HepG2 (cell line): Measurements from ENCODE around the gene LCN12. TPM values are rescaled to one million over a fixed set of nuclear protein-coding genes. Genes with fewer than 3 reads are reported as not detected.

Experiments used
- ATF1 ChIP-seq: IDR thresholded peaks from 2 replicates; pipeline ENCODE4 v1.6.1; 2016; ENCODE audit warnings: mild to moderate bottlenecking, control low read depth
- FLYWCH1 ChIP-seq: sonication (generic); formaldehyde crosslinking; IDR thresholded peaks from 2 replicates; pipeline ENCODE4 v1.8.1; 2023; ENCODE audit warnings: mild to moderate bottlenecking, missing genetic modification reagents
- HMGA1 ChIP-seq: sonication (generic); formaldehyde crosslinking; conservative IDR thresholded peaks from 2 replicates; pipeline ENCODE4 v1.4.0; 2020; ENCODE audit warnings: missing genetic modification reagents
- HNRNPL ChIP-seq: fragments of 200-400 bp; formaldehyde crosslinking; IDR thresholded peaks from 2 replicates; pipeline ENCODE4 v1.6.1; 2017; ENCODE audit warnings: mild to moderate bottlenecking, low read depth, low read length
- KDM2A ChIP-seq: sonication (generic); formaldehyde crosslinking; IDR thresholded peaks from 2 replicates; pipeline ENCODE4 v1.4.0; 2020; ENCODE audit warnings: low read depth, missing genetic modification reagents, borderline replicate concordance
- MEF2D ChIP-seq: sonication (generic); formaldehyde crosslinking; IDR thresholded peaks from 2 replicates; pipeline ENCODE4 v1.5.1; 2020; ENCODE audit warnings: mild to moderate bottlenecking, missing genetic modification reagents
- NCOA2 ChIP-seq: sonication (generic); formaldehyde crosslinking; IDR thresholded peaks from 2 replicates; pipeline ENCODE4 v1.8.0; 2022; ENCODE audit warnings: inconsistent platforms
- NKX3-1 ChIP-seq: sonication (generic); formaldehyde crosslinking; IDR thresholded peaks from 2 replicates; pipeline ENCODE4 v1.5.0; 2020; ENCODE audit warnings: missing genetic modification reagents
- NR0B2 ChIP-seq: sonication (generic); formaldehyde crosslinking; IDR thresholded peaks from 2 replicates; pipeline ENCODE4 v1.4.0; 2020; ENCODE audit warnings: mild to moderate bottlenecking, missing genetic modification reagents
- PATZ1 ChIP-seq: sonication (generic); formaldehyde crosslinking; IDR thresholded peaks from 2 replicates; pipeline ENCODE4 v1.4.0; 2020; ENCODE audit warnings: missing genetic modification reagents
- SIN3B ChIP-seq: fragments of 150-350 bp; IDR thresholded peaks from 2 replicates; pipeline ENCODE4 v1.6.1; 2014; ENCODE audit warnings: low read length
- SP1 ChIP-seq, 2 experiments: fragments of 450-650 bp in 1 of 2; sonication (generic) in 1 of 2; formaldehyde crosslinking in 1 of 2; IDR thresholded peaks; 2 replicates each; pipeline versions ENCODE4 v1.4.0 to v1.6.1; 2016 to 2020; ENCODE audit warnings: missing genetic modification reagents in 1 of 2
- TCF7L2 ChIP-seq: IDR thresholded peaks from 2 replicates; pipeline ENCODE4 v1.6.1; 2011; ENCODE audit warnings: mild to moderate bottlenecking, low read depth, low read length, moderate library complexity
- ZBTB33 ChIP-seq: sonication (generic); formaldehyde crosslinking; IDR thresholded peaks from 2 replicates; pipeline ENCODE4 v1.4.0; 2020; ENCODE audit warnings: missing genetic modification reagents
- ZBTB7A ChIP-seq: sonication (generic); formaldehyde crosslinking; IDR thresholded peaks from 2 replicates; pipeline ENCODE4 v1.8.0; 2022; ENCODE audit warnings: mild to moderate bottlenecking, missing genetic modification reagents
- ZNF264 ChIP-seq: sonication (generic); formaldehyde crosslinking; IDR thresholded peaks from 2 replicates; pipeline ENCODE4 v1.4.0; 2020; ENCODE audit warnings: missing genetic modification reagents
- ZNF3 ChIP-seq: IDR thresholded peaks from 2 replicates; pipeline ENCODE4 v1.7.0; 2017; ENCODE audit warnings: inconsistent platforms
- ZNF350 ChIP-seq: sonication (generic); formaldehyde crosslinking; IDR thresholded peaks from 2 replicates; pipeline ENCODE4 v1.4.0; 2020; ENCODE audit warnings: mild to moderate bottlenecking, low read depth, missing genetic modification reagents, borderline replicate concordance
- ZNF414 ChIP-seq: sonication (generic); formaldehyde crosslinking; IDR thresholded peaks from 2 replicates; pipeline ENCODE4 v1.5.0; 2020; ENCODE audit warnings: missing genetic modification reagents
- ZNF510 ChIP-seq: sonication (generic); formaldehyde crosslinking; IDR thresholded peaks from 2 replicates; pipeline ENCODE4 v1.4.0; 2020; ENCODE audit warnings: low read depth, mild to moderate bottlenecking, missing genetic modification reagents
- ZNF547 ChIP-seq: sonication (generic); formaldehyde crosslinking; IDR thresholded peaks from 2 replicates; pipeline ENCODE4 v1.5.1; 2020; ENCODE audit warnings: mild to moderate bottlenecking, missing genetic modification reagents
- ZNF562 ChIP-seq: sonication (generic); formaldehyde crosslinking; IDR thresholded peaks from 2 replicates; pipeline ENCODE4 v1.8.0; 2022; ENCODE audit warnings: missing genetic modification reagents, borderline replicate concordance
- ZNF597 ChIP-seq: sonication (generic); formaldehyde crosslinking; IDR thresholded peaks from 2 replicates; pipeline ENCODE4 v1.5.0; 2020; ENCODE audit warnings: missing genetic modification reagents
- ZNF768 ChIP-seq: sonication (generic); formaldehyde crosslinking; IDR thresholded peaks from 2 replicates; pipeline ENCODE4 v1.4.0; 2020; ENCODE audit warnings: missing genetic modification reagents
- ZNF773 ChIP-seq: sonication (generic); formaldehyde crosslinking; IDR thresholded peaks from 2 replicates; pipeline ENCODE4 v1.4.0; 2020; ENCODE audit warnings: missing genetic modification reagents, borderline replicate concordance
- polyA plus RNA-seq, 8 experiments: library from polyadenylated mRNA; depleted of rRNA in 3 of 8; stranded (reverse) in 7 of 8; unstranded in 1 of 8; fragments of >200 nt; fragmentation: Illumina TruSeq in 4 of 8; extraction: Trizol in 4 of 8; gene quantifications; 2 replicates each; pipeline versions ENCODE4 v1.2.1 to v1.2.3, GENCODE V29; 2011 to 2016; ENCODE audit warnings: low read depth in 4 of 8, missing spikeins in 1 of 8, mixed read lengths in 1 of 8; ENCODE audit not compliant: insufficient read depth in 1 of 8
- total RNA-seq, 5 experiments: library from RNA; depleted of rRNA; stranded (reverse); fragments of >200 nt; fragmentation: Illumina TruSeq; extraction: Trizol; gene quantifications; 2 replicates each; pipeline ENCODE4 v1.2.3, GENCODE V29; 2016; ENCODE audit warnings: low read depth in 1 of 5

LCN12 gene
- total and polyA plus RNA-seq, 2 of the 13 experiments (the other 11 are each of a cell fraction or from before 2014, with no cell fraction given): 3.4 to 6.9 TPM

GRCh38 chr9:136943291-136944211 lies 8.5 kb upstream of the LCN12 start (continued):
- TF ChIP-seq SIN3B: no peak
- peak; percentile 90 for TF ChIP-seq KDM2A (CRISPR knock-in tag)
- peak; percentile 31; the same call in 1 of the 2 replicates for TF ChIP-seq ZNF510 (CRISPR knock-in tag)
- no peak for TF ChIP-seq MEF2D (CRISPR knock-in tag)
- TF ChIP-seq SP1 (IDR thresholded peaks at IDR 0.05): no peak
- TF ChIP-seq SP1 (CRISPR knock-in tag; IDR thresholded peaks at IDR 0.05): no peak
- no peak for TF ChIP-seq ZNF562 (CRISPR knock-in tag)
- TF ChIP-seq ZNF547 (CRISPR knock-in tag): no peak; the same call in 1 of the 2 replicates
- TF ChIP-seq ZBTB7A: no peak
- no peak for TF ChIP-seq HMGA1
- 0 out of 2 replicates have a peak, but pooled peaks have one; percentile 18 for TF ChIP-seq HNRNPL
- TF ChIP-seq ZNF768 (CRISPR knock-in tag): no peak
- no peak for TF ChIP-seq ATF1 (CRISPR knock-in tag)
- no peak for TF ChIP-seq ZNF264 (CRISPR knock-in tag)
- TF ChIP-seq PATZ1: peak; percentile 57
- no peak for TF ChIP-seq ZNF3 (CRISPR knock-in tag)
- TF ChIP-seq FLYWCH1 (CRISPR knock-in tag): no peak
- no peak for TF ChIP-seq NKX3-1 (CRISPR knock-in tag)
- no peak for TF ChIP-seq NR0B2 (CRISPR knock-in tag)
- no peak for TF ChIP-seq TCF7L2
- TF ChIP-seq NCOA2 (CRISPR knock-in tag): no peak
- no peak for TF ChIP-seq ZNF350
- 0 out of 2 replicates have a peak, but pooled peaks have one; percentile 35 for TF ChIP-seq ZNF773 (CRISPR knock-in tag)
- TF ChIP-seq ZNF414: no peak
- no peak for TF ChIP-seq ZBTB33 (CRISPR knock-in tag)
- TF ChIP-seq ZNF597 (CRISPR knock-in tag): no peak
